Retinal pigment epithelial cell (primary cell): ENCODE measurements around the gene CLIC5.

ENCODE experiments used
- DNase-seq: peaks from one replicate; pipeline ENCODE4 v3.0.0-alpha.2; 2010; ENCODE audit warnings: low read depth
- H3K4me3 ChIP-seq: 2 replicates; pipeline ENCODE4 v1.5.1; 2011; ENCODE audit warnings: mild to moderate bottlenecking, low read length, control low read depth, moderate library complexity
- TF ChIP-seq, protein P1 (sequence below): conservative IDR thresholded peaks from 2 replicates; pipeline ENCODE4 v1.5.1; 2011; ENCODE audit warnings: low read depth, low read length, control low read depth, inconsistent platforms

The CLIC5 gene

DNA sequence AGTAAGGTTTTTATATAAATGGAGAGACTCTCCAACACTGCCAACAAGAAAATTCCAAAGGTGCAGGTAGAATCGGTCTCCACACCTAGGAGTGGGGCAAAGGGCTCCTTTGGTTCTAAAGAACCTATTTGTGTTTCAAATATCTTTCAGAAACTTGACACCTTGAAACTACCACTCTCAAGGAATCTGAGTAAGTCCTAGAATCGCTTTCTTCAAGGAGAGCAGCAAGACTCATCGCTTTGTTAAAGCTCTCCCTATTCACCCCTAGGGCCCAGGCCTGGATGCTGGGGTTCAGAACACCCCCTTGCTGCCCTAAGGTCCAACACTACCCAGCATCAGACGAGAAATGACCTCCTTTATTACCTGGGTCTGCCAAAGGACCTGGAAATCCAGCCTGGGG is 2.0 kb downstream of the CLIC5 start:
- DNase-seq = no peak
- no peak overlapping the region for H3K4me3 ChIP-seq
- TF ChIP-seq, protein P1, sequence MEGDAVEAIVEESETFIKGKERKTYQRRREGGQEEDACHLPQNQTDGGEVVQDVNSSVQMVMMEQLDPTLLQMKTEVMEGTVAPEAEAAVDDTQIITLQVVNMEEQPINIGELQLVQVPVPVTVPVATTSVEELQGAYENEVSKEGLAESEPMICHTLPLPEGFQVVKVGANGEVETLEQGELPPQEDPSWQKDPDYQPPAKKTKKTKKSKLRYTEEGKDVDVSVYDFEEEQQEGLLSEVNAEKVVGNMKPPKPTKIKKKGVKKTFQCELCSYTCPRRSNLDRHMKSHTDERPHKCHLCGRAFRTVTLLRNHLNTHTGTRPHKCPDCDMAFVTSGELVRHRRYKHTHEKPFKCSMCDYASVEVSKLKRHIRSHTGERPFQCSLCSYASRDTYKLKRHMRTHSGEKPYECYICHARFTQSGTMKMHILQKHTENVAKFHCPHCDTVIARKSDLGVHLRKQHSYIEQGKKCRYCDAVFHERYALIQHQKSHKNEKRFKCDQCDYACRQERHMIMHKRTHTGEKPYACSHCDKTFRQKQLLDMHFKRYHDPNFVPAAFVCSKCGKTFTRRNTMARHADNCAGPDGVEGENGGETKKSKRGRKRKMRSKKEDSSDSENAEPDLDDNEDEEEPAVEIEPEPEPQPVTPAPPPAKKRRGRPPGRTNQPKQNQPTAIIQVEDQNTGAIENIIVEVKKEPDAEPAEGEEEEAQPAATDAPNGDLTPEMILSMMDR = no peak

DNA sequence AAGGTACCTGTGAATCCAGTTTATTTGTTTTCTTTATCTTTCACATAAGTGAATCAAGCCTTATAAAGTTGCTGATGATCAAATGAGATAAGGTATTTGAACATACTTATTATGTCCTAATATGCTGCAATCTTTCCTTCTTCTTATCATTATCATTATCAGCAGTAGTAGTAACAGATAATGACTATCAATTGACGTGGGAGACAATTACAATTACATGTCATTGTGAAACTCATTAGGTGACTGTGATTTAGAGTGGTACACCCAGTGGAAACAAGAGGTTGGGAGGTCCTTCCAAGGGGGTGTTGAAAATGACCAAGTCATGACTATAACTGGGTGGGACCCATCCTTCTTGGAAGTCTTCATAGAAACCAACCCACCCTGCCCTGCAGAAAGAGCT is 2.8 kb downstream of the CLIC5 start:
- TF ChIP-seq, protein P1 = no peak
- no peak for DNase-seq
- H3K4me3 ChIP-seq = no peak overlapping the region

DNA sequence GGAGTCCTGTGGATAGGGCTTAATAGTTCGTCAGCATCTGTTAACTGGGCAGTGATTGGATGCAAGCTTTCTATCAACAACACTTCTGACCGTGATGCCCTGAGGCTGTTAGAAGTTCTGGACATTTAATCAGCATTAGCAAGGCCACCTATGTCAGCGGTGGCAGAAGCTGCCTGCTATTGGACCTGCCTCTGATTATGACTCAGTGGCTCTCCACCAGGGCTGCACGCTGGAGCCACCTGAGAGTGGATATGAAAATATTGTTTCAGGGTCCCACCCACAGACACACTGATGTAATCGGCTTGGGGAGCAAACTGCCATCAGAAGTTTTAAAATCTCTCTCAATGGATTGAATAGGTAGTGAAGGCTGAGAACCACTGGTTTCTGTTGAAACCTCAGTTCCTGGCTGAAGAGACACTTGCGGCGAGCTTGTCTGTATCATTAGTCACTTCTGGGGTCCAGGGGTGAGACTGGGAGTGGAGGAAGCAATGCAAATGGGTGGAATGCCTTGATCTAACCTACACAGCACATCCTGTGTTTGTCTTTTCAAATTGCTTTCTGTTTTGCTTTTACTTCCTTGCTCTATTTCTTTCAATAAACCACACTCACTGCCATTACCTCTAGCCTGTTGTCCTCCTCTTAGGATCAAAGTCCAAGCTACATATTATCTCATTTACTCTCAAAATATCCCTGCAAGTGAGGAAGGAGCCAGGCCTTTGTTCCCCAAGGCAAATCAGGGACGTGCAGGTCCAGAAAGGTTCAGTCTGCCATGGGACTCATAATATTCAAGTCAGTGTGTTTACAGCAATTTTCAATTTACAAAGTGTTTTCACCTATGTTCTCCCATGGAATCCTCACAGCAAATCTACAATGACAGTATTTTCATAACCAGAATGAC is 4.2 kb downstream of the CLIC5 start:
- no peak overlapping the region for H3K4me3 ChIP-seq
- TF ChIP-seq, protein P1 = no peak

DNA sequence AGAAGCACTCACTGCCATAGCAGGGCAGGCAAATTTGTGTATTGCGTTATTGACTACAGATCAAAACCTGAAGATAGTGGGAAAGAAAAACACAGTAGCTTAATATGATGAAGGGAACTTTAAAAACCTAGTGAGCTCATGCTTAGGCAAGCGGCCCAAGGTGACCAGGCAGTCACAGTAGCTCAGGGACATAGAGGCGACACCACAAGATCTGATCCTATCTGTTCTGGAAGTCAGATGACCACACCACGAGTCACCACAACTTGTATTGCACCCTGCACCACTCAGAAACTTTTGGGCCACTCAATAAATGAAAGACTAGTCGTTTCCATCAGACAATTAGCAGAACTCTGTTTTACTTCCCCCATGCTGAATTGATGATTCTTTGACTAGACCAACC is 4.9 kb downstream of the CLIC5 start:
- H3K4me3 ChIP-seq = no peak overlapping the region
- no peak for DNase-seq

More for the DNA sequence above, 4.2 kb downstream of the CLIC5 start:
- DNase-seq = no peak

DNA sequence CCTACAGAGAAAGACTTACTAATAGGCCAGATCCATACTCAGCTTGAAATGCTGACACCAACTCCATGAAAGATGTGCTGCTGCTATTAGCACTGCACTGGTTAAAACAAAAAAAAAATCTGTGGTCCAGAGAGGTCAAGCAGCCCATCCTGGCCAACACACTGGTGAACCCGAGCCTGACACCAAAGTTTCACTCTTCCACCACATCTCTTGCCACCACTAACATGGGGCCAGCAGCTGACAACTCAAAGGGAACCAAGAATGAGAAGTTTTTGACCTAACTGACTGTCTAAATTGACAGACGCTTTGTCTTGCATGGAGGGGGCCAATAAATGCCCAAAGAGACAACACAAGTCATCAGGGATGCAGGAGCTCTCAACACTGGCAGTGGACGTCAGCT is 5.4 kb downstream of the CLIC5 start:
- no peak for DNase-seq
- H3K4me3 ChIP-seq = no peak overlapping the region
- TF ChIP-seq, protein P1 = no peak

More for the DNA sequence above, 4.9 kb downstream of the CLIC5 start:
- TF ChIP-seq, protein P1 = no peak

DNA sequence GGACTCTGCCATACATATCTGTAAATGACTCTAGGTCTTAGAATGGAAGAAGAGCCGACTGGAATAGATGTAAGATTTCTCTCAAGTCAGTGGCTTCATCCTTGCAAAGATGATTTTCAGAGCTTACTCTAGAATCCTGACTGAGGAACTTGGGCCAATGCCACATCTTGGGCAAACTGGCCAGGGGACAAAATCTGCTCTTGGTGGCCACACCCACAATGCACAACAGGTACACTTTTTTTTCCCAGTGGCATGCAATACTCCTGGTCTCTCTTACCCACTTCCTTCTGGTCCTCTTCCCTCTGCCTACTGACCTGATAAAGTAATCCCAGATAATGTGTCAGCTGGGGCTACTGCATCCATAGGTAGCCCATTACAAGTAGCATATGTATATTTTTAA is 13.4 kb downstream of the CLIC5 start:
- H3K4me3 ChIP-seq = no peak overlapping the region
- TF ChIP-seq, protein P1 = no peak
- no peak for DNase-seq

DNA sequence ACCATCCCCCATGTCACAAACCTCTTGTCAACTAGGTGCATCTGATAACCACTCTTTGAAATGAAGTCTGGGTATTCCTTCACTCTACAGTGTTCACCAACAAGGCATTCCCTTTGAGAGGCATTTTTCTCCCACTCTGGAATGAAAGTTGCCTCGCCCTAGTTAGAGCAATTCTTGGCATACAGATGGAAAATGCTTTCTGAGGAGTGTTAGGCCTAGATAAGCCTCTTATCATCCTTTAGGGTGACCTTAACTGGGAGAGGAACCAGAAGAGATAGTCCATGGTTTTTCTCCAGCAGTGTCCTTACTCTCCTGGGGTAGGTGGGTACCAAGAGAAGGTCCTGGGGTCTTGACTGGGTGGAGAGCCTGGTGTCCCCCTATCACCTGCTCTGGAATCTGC is 14.8 kb downstream of the CLIC5 start:
- TF ChIP-seq, protein P1 = no peak
- no peak for DNase-seq
- H3K4me3 ChIP-seq = no peak overlapping the region
